ENCODE measurements around the gene MAPK12. TPM values are rescaled to one million over a fixed set of nuclear protein-coding genes. Genes with fewer than 3 reads are reported as not detected.

MAPK12 gene
- total RNA-seq, 2 donors from 2014 or later = 1.6 to 9.0 TPM

GRCh38 chr22:50243685-50244419, 17.6 kb downstream of the MAPK12 start:
- ATAC-seq (no peak), DNase-seq (ENCODE audit: low spot score) (no peak)
- H3K9me3 Mint-ChIP-seq = no peaks in the 10 kb centered on the region
- peak overlapping the region; percentile 94 for H3K27ac Mint-ChIP-seq
- peaks cover 26 to 35% of the 10 kb centered on the region in 2 donors for H3K4me1 Mint-ChIP-seq (ENCODE audit: low read depth in 2 of 2)
- H3K36me3 Mint-ChIP-seq = peaks cover 6% of the 10 kb centered on the region
- peak overlapping the region; percentile 98 for H3K4me3 Mint-ChIP-seq
- no peaks in the 10 kb centered on the region for H3K27me3 Mint-ChIP-seq

- Mint-ChIP-seq H3K27me3 (no peaks in the 10 kb centered on the region), H3K27ac (peak overlapping the region; percentile 94), H3K4me3 (peak overlapping the region; percentile 98), H3K4me1 (ENCODE audit: low read depth in 2 of 2) (peaks cover 20 to 34% of the 10 kb centered on the region in 2 donors), H3K9me3 (no peaks in the 10 kb centered on the region), H3K36me3 (peaks cover 6% of the 10 kb centered on the region)
- ATAC-seq (no peak), DNase-seq (ENCODE audit: low spot score) (no peak)
Measured at GRCh38 chr22:50242406-50242949, 19.0 kb downstream of the MAPK12 start.

DNA sequence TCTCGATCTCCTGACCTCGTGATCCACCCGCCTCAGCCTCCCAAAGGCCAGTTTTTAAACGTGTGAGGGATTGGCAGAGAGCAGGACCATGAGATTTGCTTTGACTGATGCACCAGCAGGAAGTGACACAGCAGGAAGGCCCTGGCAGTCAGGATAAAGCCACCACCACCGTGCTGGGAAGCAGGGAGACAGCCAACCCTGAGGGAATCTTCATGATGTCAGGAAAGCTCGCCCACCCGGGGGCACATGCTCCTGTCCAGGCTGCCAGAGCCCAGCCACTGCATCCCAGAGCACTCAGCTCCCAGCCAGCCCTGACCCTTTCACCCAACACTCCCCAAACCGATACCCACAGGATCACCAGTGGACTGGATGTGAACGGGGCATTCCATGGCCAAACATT, 22.7 kb downstream of the MAPK12 start:
- peaks cover 20 to 46% of the 10 kb centered on the region in 2 donors for H3K4me1 Mint-ChIP-seq (ENCODE audit: low read depth in 2 of 2)
- H3K36me3 Mint-ChIP-seq = no peaks in the 10 kb centered on the region
- no peak for ATAC-seq
- H3K27me3 Mint-ChIP-seq = no peaks in the 10 kb centered on the region
- no peaks in the 10 kb centered on the region for H3K9me3 Mint-ChIP-seq
- no peak overlapping the region for H3K4me3 Mint-ChIP-seq
- DNase-seq (ENCODE audit: low spot score) = no peak
- no peak overlapping the region for H3K27ac Mint-ChIP-seq

DNA sequence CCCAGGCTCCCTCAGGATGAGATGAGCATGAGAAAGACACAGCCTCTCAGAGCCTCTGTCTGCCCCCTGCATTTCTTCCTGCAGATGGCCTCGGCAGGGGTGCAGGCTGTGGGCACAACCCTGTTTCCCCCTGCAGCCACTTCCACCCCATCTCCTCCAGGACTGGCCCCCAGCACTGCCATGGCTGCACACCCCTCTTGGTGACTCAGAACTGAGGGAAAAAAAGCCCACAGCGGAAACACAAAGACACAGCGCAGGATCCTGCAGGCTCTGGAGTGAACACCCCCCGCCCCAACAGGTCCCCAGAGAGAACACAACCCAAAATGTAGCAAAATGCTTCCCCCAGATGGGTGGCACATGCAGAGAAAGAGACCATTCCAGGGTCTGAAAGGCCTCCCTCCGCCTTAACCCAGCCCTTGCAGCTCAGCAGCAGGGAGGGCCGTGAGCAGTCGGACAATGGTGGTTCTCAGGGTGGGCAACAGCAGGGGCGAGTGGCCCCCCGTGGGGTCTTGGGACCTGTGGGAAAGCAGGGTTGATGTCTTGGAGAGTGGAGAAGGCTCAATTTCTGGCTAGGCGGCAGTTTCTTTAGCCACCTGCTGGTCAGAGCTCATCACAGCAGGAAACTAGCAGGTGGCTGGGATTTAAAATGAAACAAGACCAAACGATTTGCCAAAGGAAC, 24.6 kb downstream of the MAPK12 start:
- DNase-seq (ENCODE audit: low spot score) (no peak), ATAC-seq (no peak)
- Mint-ChIP-seq H3K4me3 (no peak overlapping the region), H3K27me3 (no peaks in the 10 kb centered on the region), H3K36me3 (no peaks in the 10 kb centered on the region), H3K4me1 (ENCODE audit: low read depth in 2 of 2) (peaks cover 20 to 39% of the 10 kb centered on the region in 2 donors), H3K27ac (no peak overlapping the region), H3K9me3 (no peaks in the 10 kb centered on the region)

DNA sequence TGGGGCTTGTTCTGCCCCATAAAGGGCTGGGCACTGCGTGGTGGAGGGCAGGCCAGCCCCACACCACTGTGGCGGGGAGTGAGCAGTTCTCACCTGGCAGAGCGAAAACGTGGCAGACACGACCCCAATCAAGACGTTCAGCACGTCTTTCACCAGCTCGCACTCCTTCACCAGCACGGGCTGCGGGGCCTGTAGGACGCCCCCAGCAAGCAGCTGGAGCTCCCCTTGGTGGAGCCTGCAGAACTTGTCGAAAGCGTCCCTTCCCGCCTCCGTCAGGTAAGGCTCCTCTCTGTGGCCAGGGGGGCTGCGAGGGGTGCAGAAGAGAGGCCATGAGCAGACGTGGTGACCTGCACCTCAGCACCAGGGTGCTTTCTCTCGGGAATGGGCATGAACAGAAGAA, 28.3 kb downstream of the MAPK12 start:
- H3K27me3 Mint-ChIP-seq = no peaks in the 10 kb centered on the region
- no peak for DNase-seq (ENCODE audit: low spot score)
- H3K9me3 Mint-ChIP-seq = no peaks in the 10 kb centered on the region
- no peaks in the 10 kb centered on the region for H3K36me3 Mint-ChIP-seq
- ATAC-seq = no peak
- H3K4me3 Mint-ChIP-seq = no peak overlapping the region
- H3K27ac Mint-ChIP-seq = no peak overlapping the region
- H3K4me1 Mint-ChIP-seq (ENCODE audit: low read depth in 2 of 2) = peaks cover 11 to 36% of the 10 kb centered on the region in 2 donors

- Mint-ChIP-seq H3K36me3 (no peaks in the 10 kb centered on the region), H3K4me1 (ENCODE audit: low read depth in 2 of 2) (peaks cover 11 to 32% of the 10 kb centered on the region in 2 donors), H3K27ac (no peak overlapping the region), H3K4me3 (no peak overlapping the region), H3K27me3 (no peaks in the 10 kb centered on the region), H3K9me3 (no peaks in the 10 kb centered on the region)
- DNase-seq (ENCODE audit: low spot score) (no peak), ATAC-seq (no peak)
Measured at GRCh38 chr22:50232481-50233151, 28.9 kb downstream of the MAPK12 start.

DNA sequence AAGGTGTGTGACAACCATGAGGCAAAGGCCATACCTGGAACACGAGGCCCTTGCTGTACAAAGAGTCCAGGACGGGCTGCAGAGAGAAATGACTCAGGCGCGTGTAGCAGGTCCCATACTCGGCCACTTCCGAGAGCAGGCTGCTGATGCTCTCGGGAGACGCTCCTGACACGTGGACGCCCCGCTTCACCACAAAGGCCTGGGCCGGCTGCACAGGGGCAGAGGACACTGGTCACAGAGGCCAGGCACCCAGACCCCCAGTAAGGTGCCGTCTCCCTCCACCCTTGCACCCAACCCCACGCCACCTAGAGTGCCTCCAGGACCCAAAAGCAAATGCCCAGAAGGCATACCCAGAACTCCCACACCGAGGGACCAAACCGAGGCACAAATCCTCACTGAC, 32.1 kb downstream of the MAPK12 start:
- no peak overlapping the region for H3K27ac Mint-ChIP-seq
- H3K4me3 Mint-ChIP-seq = no peak overlapping the region
- no peaks in the 10 kb centered on the region for H3K36me3 Mint-ChIP-seq
- peaks cover 1 to 17% of the 10 kb centered on the region in 2 donors for H3K4me1 Mint-ChIP-seq (ENCODE audit: low read depth in 2 of 2)
- ATAC-seq (no peak), DNase-seq (ENCODE audit: low spot score) (no peak)
- H3K27me3 Mint-ChIP-seq = no peaks in the 10 kb centered on the region
- no peaks in the 10 kb centered on the region for H3K9me3 Mint-ChIP-seq

GRCh38 chr22:50228366-50228765, 33.1 kb downstream of the MAPK12 start:
- ATAC-seq (no peak), DNase-seq (ENCODE audit: low spot score) (no peak)
- no peaks in the 10 kb centered on the region for H3K9me3 Mint-ChIP-seq
- peaks cover 0 to 10% of the 10 kb centered on the region in 2 donors for H3K4me1 Mint-ChIP-seq (ENCODE audit: low read depth in 2 of 2)
- H3K36me3 Mint-ChIP-seq = no peaks in the 10 kb centered on the region
- H3K27ac Mint-ChIP-seq = peak overlapping the region in 1 of 2 donors; percentile 54
- no peaks in the 10 kb centered on the region for H3K27me3 Mint-ChIP-seq
- no peak overlapping the region for H3K4me3 Mint-ChIP-seq

DNA sequence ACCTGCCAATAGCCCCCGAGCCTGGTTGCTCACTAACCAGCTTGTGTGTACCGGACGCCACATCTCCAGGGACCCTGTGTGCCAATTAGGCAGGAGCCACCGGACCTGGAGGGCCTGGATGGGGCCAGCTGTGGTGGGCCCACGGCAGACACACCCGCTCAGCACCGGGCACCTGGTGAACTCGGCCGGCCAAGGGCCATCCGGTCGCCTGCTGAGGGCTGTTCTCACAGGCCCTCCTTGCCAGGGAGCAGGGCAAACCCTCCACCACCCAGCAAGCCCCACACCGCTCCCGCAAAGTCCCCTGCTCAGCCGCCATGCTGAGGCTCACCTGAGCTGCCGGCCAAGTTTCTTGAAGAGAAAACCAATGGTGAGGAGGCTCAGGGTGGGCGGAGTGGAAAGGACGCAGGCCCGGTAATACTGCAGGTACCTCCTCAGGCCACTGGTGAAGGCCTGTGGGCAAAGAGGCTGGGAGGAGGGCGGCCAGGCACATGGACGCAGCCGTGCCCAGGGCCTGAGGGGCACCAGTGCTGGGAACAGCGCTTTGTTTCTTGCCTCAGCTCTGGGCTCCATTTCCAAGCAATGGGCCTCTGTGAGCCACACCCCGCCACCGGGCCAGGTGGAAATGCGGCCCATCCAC, 33.8 kb downstream of the MAPK12 start:
- DNase-seq (ENCODE audit: low spot score) (no peak), ATAC-seq (no peak)
- no peaks in the 10 kb centered on the region for H3K36me3 Mint-ChIP-seq
- H3K4me1 Mint-ChIP-seq (ENCODE audit: low read depth in 2 of 2) = peaks cover 0 to 10% of the 10 kb centered on the region in 2 donors
- H3K27me3 Mint-ChIP-seq = no peaks in the 10 kb centered on the region
- H3K27ac Mint-ChIP-seq = no peak overlapping the region
- H3K9me3 Mint-ChIP-seq = no peaks in the 10 kb centered on the region
- no peak overlapping the region for H3K4me3 Mint-ChIP-seq

DNA sequence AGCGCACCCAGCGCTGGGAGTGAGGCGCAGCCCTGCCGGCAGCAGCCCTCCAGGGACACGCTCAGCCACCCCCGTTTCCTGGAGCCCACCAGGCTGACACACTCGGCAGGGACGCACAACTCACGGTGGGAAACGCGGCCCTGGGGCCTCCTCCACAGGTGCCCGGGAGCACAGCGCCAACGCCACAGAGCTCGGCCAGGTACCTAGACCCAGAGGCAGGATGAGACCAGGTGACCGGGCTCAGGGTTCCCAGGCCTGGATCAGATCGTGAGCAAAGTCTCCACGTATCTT, 34.7 kb downstream of the MAPK12 start:
- Mint-ChIP-seq H3K36me3 (no peaks in the 10 kb centered on the region), H3K27me3 (no peaks in the 10 kb centered on the region), H3K4me1 (ENCODE audit: low read depth in 2 of 2) (peaks cover 0 to 10% of the 10 kb centered on the region in 2 donors), H3K9me3 (no peaks in the 10 kb centered on the region), H3K4me3 (no peak overlapping the region), H3K27ac (no peak overlapping the region)
- DNase-seq (ENCODE audit: low spot score) = no peak
- ATAC-seq = no peak

GRCh38 chr22:50226063-50226874, 35.2 kb downstream of the MAPK12 start:
- Mint-ChIP-seq H3K36me3 (no peaks in the 10 kb centered on the region), H3K27me3 (no peaks in the 10 kb centered on the region), H3K4me1 (ENCODE audit: low read depth in 2 of 2) (peaks cover 0 to 10% of the 10 kb centered on the region in 2 donors), H3K27ac (no peak overlapping the region), H3K9me3 (no peaks in the 10 kb centered on the region), H3K4me3 (no peak overlapping the region)
- DNase-seq (ENCODE audit: low spot score) (no peak), ATAC-seq (no peak)

DNA sequence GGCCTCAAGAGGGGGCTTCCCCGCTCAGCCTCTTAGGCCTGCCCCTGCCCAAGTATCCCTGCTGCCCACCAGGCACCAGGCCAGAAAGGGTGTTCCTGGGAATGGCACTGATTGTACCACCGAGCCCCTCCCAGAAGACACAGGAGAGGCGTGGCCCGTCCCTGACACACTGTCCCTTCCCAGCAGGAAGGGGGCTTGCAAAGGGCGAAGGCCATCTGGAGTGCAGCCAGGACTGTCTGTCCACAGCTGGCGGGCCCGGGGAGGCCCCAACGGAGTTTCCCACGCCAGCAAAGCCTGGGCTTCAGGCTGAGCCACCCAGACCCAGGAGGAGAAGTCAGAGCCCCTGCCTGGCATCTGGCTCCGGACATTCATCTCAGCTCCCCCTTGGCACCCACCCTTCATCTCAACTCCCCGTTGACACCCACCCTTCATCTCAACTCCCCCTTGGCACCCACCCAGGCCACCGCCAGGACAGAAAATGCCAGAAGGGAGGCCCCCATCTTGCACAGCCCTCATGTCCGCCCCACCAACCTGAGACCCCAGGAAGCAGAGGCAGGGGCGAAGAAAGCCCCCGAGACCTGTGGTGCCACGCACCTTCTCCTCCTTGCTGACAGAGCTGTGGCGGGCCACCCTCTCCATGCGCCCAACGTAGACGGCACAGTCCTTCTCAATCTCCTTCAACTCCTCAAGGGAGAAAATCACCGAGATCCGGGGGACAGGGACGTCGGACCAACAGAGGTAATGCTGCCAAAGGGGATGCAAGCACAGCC, 36.1 kb downstream of the MAPK12 start:
- Mint-ChIP-seq H3K27ac (no peak overlapping the region), H3K4me1 (ENCODE audit: low read depth in 2 of 2) (peaks cover 0 to 10% of the 10 kb centered on the region in 2 donors), H3K9me3 (no peaks in the 10 kb centered on the region), H3K36me3 (no peaks in the 10 kb centered on the region), H3K4me3 (no peak overlapping the region), H3K27me3 (no peaks in the 10 kb centered on the region)
- ATAC-seq (no peak), DNase-seq (ENCODE audit: low spot score) (no peak)

All from natural killer cell treated with Interleukin-12 subunit alpha and Interleukin-12 subunit beta and Interleukin-15 and Interleukin-18, amount 100 ng/mL, for 72 hours (primary cell).